Loucy (cell line): ENCODE results near the gene DSCAML1.

Experiments used
- H2AFZ ChIP-seq: fragments of 200-600 bp; sonication (generic); 2 replicates; pipeline ENCODE4 v1.6.0; 2016; ENCODE audit warnings: antibody characterized with exemption, mild to moderate bottlenecking, low read length, moderate library complexity
- H3F3A ChIP-seq: fragments of 200-600 bp; 2 replicates; pipeline ENCODE4 v1.6.0; 2016; ENCODE audit warnings: antibody characterized with exemption, low read depth, mild to moderate bottlenecking
- H3K27me3 ChIP-seq: fragments of 200-600 bp; sonication (generic); 2 replicates; pipeline ENCODE4 v1.6.1; 2014; ENCODE audit warnings: low read length, mild to moderate bottlenecking; ENCODE audit not compliant: insufficient read depth, poor library complexity, severe bottlenecking
- H3K36me3 ChIP-seq: fragments of 200-600 bp; sonication (generic); 2 replicates; pipeline ENCODE4 v1.6.1; 2016; ENCODE audit warnings: low read length; ENCODE audit not compliant: insufficient read depth
- H3K4me1 ChIP-seq: fragments of 200-600 bp; sonication (generic); 2 replicates; pipeline ENCODE4 v1.5.1; 2014; ENCODE audit warnings: low read length, mild to moderate bottlenecking; ENCODE audit not compliant: insufficient read depth, poor library complexity, severe bottlenecking
- H3K4me2 ChIP-seq: fragments of 200-600 bp; sonication (generic); 2 replicates; pipeline ENCODE4 v1.6.0; 2014; ENCODE audit warnings: antibody characterized with exemption, low read length, low read depth, mild to moderate bottlenecking; ENCODE audit not compliant: poor library complexity, severe bottlenecking
- H3K4me3 ChIP-seq: fragments of 200-600 bp; sonication (generic); 2 replicates; pipeline ENCODE4 v1.5.1; 2014; ENCODE audit warnings: low read length, mild to moderate bottlenecking, mixed read lengths; ENCODE audit not compliant: poor library complexity, severe bottlenecking
- H3K79me2 ChIP-seq: fragments of 200-600 bp; sonication (generic); 2 replicates; pipeline ENCODE4 v1.6.1; 2014; ENCODE audit warnings: low read length; ENCODE audit not compliant: insufficient read depth
- H3K9ac ChIP-seq: fragments of 200-600 bp; sonication (generic); 2 replicates; pipeline ENCODE4 v1.6.0; 2014; ENCODE audit warnings: mild to moderate bottlenecking, low read depth, low read length, moderate library complexity; ENCODE audit not compliant: poor library complexity, severe bottlenecking
- H3K9me2 ChIP-seq: fragments of 200-600 bp; sonication (generic); replicated peaks from 2 replicates; pipeline ENCODE4 v1.6.1; 2016; ENCODE audit warnings: low read depth, low read length, mixed read lengths
- H3K9me3 ChIP-seq: fragments of 200-600 bp; sonication (generic); 2 replicates; pipeline ENCODE4 v1.6.1; 2014; ENCODE audit warnings: mild to moderate bottlenecking, antibody characterized with exemption, low read length, low read depth; ENCODE audit not compliant: insufficient read depth
- H4K20me1 ChIP-seq: fragments of 200-600 bp; sonication (generic); 2 replicates; pipeline ENCODE4 v1.6.0; 2014; ENCODE audit warnings: antibody characterized with exemption, low read length, mild to moderate bottlenecking; ENCODE audit not compliant: insufficient read depth, poor library complexity, severe bottlenecking
- EZH2phosphoT487 ChIP-seq: fragments of 200-600 bp; IDR thresholded peaks from 2 replicates; pipeline ENCODE4 v1.6.1; 2018; ENCODE audit warnings: antibody characterized with exemption, mild to moderate bottlenecking, moderate library complexity, borderline replicate concordance
- TF ChIP-seq, protein P1 (sequence below): fragments of 200-600 bp; sonication (generic); conservative IDR thresholded peaks from 2 replicates; pipeline ENCODE4 v1.5.1; 2014; ENCODE audit warnings: mild to moderate bottlenecking, antibody characterized with exemption, low read length

Gene DSCAML1

DNA sequence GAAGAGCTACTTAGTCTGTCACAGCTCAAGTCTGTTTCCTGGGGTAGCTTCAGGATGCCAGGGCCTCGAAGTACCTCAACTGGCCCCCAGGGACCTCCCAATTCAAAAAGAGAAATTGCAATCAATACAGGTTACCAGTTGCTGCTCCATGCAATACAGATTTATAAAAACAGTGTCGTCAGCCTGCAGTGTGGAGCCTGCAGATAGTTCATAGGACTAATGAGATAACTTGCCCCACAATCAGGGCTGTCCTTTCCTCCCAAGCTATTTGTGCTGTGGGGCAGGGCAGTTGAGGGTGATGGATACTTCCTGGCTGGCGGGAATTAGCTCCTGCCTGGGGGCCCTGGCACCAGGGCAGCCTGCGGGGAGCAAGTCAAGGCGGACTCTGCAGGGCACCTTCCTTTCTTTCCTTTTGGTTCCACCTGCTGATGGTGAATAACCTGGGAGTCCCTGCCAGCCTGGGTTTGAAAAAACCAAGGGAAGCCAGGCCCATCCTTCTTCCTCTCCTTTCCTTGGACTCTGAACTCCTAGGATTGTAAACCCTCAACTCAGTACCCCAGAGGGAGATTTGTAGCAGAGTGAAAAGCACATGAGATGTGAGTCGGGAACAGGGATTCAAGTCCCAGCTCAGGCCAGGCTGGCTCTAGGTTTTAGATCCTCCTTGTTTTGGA lies 252.8 kb downstream of the DSCAML1 start:
- H3K9me2 ChIP-seq: no peaks in the 10 kb centered on the region
- no peaks in the 10 kb centered on the region for H3K79me2 ChIP-seq
- H2AFZ ChIP-seq: no peak overlapping the region
- H4K20me1 ChIP-seq: no peaks in the 10 kb centered on the region
- no peaks in the 10 kb centered on the region for H3K27me3 ChIP-seq
- H3K4me1 ChIP-seq: no peaks in the 10 kb centered on the region
- no peaks in the 10 kb centered on the region for H3F3A ChIP-seq
- TF ChIP-seq, protein P1, sequence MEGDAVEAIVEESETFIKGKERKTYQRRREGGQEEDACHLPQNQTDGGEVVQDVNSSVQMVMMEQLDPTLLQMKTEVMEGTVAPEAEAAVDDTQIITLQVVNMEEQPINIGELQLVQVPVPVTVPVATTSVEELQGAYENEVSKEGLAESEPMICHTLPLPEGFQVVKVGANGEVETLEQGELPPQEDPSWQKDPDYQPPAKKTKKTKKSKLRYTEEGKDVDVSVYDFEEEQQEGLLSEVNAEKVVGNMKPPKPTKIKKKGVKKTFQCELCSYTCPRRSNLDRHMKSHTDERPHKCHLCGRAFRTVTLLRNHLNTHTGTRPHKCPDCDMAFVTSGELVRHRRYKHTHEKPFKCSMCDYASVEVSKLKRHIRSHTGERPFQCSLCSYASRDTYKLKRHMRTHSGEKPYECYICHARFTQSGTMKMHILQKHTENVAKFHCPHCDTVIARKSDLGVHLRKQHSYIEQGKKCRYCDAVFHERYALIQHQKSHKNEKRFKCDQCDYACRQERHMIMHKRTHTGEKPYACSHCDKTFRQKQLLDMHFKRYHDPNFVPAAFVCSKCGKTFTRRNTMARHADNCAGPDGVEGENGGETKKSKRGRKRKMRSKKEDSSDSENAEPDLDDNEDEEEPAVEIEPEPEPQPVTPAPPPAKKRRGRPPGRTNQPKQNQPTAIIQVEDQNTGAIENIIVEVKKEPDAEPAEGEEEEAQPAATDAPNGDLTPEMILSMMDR: no peak
- no peak for TF ChIP-seq EZH2phosphoT487
- H3K9ac ChIP-seq: no peak overlapping the region
- H3K4me3 ChIP-seq: no peak overlapping the region
- H3K4me2 ChIP-seq: no peak overlapping the region
- no peaks in the 10 kb centered on the region for H3K36me3 ChIP-seq
- no peaks in the 10 kb centered on the region for H3K9me3 ChIP-seq

- H3K4me1 ChIP-seq: no peaks in the 10 kb centered on the region
- H3K27me3 ChIP-seq: no peaks in the 10 kb centered on the region
- no peaks in the 10 kb centered on the region for H3K9me2 ChIP-seq
- no peak overlapping the region for H2AFZ ChIP-seq
- no peaks in the 10 kb centered on the region for H3K36me3 ChIP-seq
- H4K20me1 ChIP-seq: no peaks in the 10 kb centered on the region
- TF ChIP-seq EZH2phosphoT487: no peak
- TF ChIP-seq, protein P1: no peak
- no peaks in the 10 kb centered on the region for H3K9me3 ChIP-seq
- H3K4me3 ChIP-seq: no peak overlapping the region
- H3K79me2 ChIP-seq: no peaks in the 10 kb centered on the region
- H3K9ac ChIP-seq: no peak overlapping the region
- no peaks in the 10 kb centered on the region for H3F3A ChIP-seq
- no peak overlapping the region for H3K4me2 ChIP-seq
Measured at GRCh38 chr11:117541211-117541610, 255.8 kb downstream of the DSCAML1 start.

DNA sequence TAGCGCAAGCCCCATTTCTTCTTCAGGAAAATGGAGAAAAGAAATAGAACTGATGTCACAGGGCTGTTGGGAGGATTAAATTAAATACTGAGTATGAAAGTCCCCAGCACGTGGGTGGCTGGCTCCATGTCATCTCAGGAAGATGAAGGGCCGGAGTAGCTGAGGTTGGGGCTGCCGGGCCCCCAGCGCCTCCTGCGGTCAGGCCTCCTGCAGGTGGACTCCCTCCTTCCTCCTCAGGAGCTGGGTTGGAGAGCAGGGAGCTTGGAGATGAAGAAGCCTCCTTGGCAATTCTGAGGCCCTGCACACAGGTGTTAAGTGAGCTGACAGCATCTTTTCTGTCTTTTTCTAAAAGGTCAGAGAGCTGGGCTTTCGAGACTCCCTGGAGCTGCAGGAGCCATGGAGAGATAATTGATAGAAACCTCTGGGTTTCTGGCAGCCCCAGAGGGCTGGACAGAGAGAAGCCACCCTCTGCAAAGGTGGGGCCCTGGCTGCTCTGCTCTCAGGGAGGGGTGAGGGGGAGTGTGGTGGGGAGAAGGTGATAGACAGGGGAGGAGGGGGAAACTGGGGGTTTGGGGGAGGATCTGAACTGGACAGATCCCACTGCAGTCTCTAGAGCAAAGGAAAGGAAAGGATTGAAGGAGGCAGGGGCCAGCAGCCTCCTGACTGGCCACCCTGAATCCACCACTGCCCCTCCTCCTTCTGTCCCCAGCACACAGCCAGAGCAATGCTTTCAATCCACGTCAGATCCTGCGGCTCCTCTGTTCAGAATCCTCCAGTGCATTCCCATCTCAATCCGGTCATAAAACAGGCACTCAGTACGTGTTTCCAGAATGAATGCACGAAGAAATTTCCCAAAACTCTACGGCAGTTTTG lies 258.5 kb downstream of the DSCAML1 start:
- no peaks in the 10 kb centered on the region for H3K4me1 ChIP-seq
- H4K20me1 ChIP-seq: no peaks in the 10 kb centered on the region
- no peaks in the 10 kb centered on the region for H3K36me3 ChIP-seq
- H3K4me3 ChIP-seq: no peak overlapping the region
- no peaks in the 10 kb centered on the region for H3F3A ChIP-seq
- no peak overlapping the region for H3K9ac ChIP-seq
- no peak overlapping the region for H3K4me2 ChIP-seq
- H3K27me3 ChIP-seq: no peaks in the 10 kb centered on the region
- no peaks in the 10 kb centered on the region for H3K9me2 ChIP-seq
- H2AFZ ChIP-seq: no peak overlapping the region
- H3K79me2 ChIP-seq: no peaks in the 10 kb centered on the region
- no peak for TF ChIP-seq EZH2phosphoT487
- TF ChIP-seq, protein P1: no peak
- no peaks in the 10 kb centered on the region for H3K9me3 ChIP-seq
